Stimulated activated CD4-positive, alpha-beta T cell treated with anti-CD3 and anti-CD28 coated beads, Interleukin-2, amount 100 ng/mL, for 4 hours (primary cell): Measurements from ENCODE around the gene C1QTNF8.
A peak's percentile ranks its signal among the peaks of the same experiment; 100 is the strongest.

Experiments used
- DNase-seq: peaks from one replicate; pipeline ENCODE4 v3.0.0-alpha.2; 2020; ENCODE audit warnings: low read depth

Gene C1QTNF8

GRCh38 chr16:1108299-1109252, 12.5 kb upstream of the C1QTNF8 start:
- DNase-seq = no peak

- no peak for DNase-seq
Observed at GRCh38 chr16:1107731-1108130, 11.7 kb upstream of the C1QTNF8 start.

GRCh38 chr16:1107141-1107540, 11.1 kb upstream of the C1QTNF8 start:
- no peak for DNase-seq

- DNase-seq = no peak
Observed at GRCh38 chr16:1106659-1107058, 10.6 kb upstream of the C1QTNF8 start.

GRCh38 chr16:1105888-1106620, 10.0 kb upstream of the C1QTNF8 start:
- DNase-seq = peak; percentile 21

GRCh38 chr16:1103636-1103980, 7.6 kb upstream of the C1QTNF8 start:
- no peak for DNase-seq

- DNase-seq = peak; percentile 44
Observed at GRCh38 chr16:1102921-1103635, 7.0 kb upstream of the C1QTNF8 start.

GRCh38 chr16:1102333-1102700, 6.3 kb upstream of the C1QTNF8 start:
- no peak for DNase-seq

- no peak for DNase-seq
Observed at GRCh38 chr16:1101573-1102332, 5.7 kb upstream of the C1QTNF8 start.

GRCh38 chr16:1101133-1101532, 5.1 kb upstream of the C1QTNF8 start:
- no peak for DNase-seq

GRCh38 chr16:1100084-1100800, 4.2 kb upstream of the C1QTNF8 start:
- no peak for DNase-seq

- no peak for DNase-seq
Observed at GRCh38 chr16:1099189-1100083, 3.4 kb upstream of the C1QTNF8 start.

GRCh38 chr16:1098266-1098991, 2.4 kb upstream of the C1QTNF8 start:
- DNase-seq = no peak

- no peak for DNase-seq
Observed at GRCh38 chr16:1097800-1098199, 1.8 kb upstream of the C1QTNF8 start.

- DNase-seq = no peak
Observed at GRCh38 chr16:1097156-1097555, 1.1 kb upstream of the C1QTNF8 start.

GRCh38 chr16:1095450-1096168, 435 bp downstream of the C1QTNF8 start:
- no peak for DNase-seq

GRCh38 chr16:1094601-1095449, 1.2 kb downstream of the C1QTNF8 start:
- DNase-seq = no peak

GRCh38 chr16:1094124-1094479, 1.9 kb downstream of the C1QTNF8 start:
- no peak for DNase-seq
